Stimulated activated CD4-positive, alpha-beta T cell treated with anti-CD3 and anti-CD28 coated beads, Interleukin-12 subunit alpha, Interleukin-12 subunit beta, amount 100 ng/mL, for 4 hours (primary cell): ENCODE results near the gene DBR1.

Experiments used
- DNase-seq: peaks from one replicate; pipeline ENCODE4 v3.0.0-alpha.2; 2020

The DBR1 gene

GRCh38 chr3:138174421-138175131 lies at the start of gene DBR1:
Gene DBR1, minus strand, starts transcription at chr3:138174921. Its CDS starts 126 bp downstream, at chr3:138174795.
- DNase-seq: peak; percentile 55

GRCh38 chr3:138222942-138223287 lies 48.2 kb upstream of the DBR1 start:
- DNase-seq: no peak

GRCh38 chr3:138222131-138222941 lies 47.6 kb upstream of the DBR1 start:
- no peak for DNase-seq

GRCh38 chr3:138220788-138221187 lies 46.1 kb upstream of the DBR1 start:
- no peak for DNase-seq

GRCh38 chr3:138220242-138220641 lies 45.5 kb upstream of the DBR1 start:
- DNase-seq: no peak

GRCh38 chr3:138219255-138219654 lies 44.5 kb upstream of the DBR1 start:
- no peak for DNase-seq

- DNase-seq: no peak
These were observed 38.8 kb upstream of the DBR1 start for GRCh38 chr3:138213398-138214085.

- DNase-seq: no peak
These were observed 35.8 kb upstream of the DBR1 start for GRCh38 chr3:138210528-138210927.

- no peak for DNase-seq
These were observed 31.5 kb upstream of the DBR1 start for GRCh38 chr3:138206196-138206595.

- DNase-seq: no peak
These were observed 30.8 kb upstream of the DBR1 start for GRCh38 chr3:138205527-138205926.

GRCh38 chr3:138203938-138204337 lies 29.2 kb upstream of the DBR1 start:
- no peak for DNase-seq

- no peak for DNase-seq
These were observed 28.4 kb upstream of the DBR1 start for GRCh38 chr3:138202945-138203701.

GRCh38 chr3:138200424-138200823 lies 25.7 kb upstream of the DBR1 start:
- DNase-seq: no peak

GRCh38 chr3:138199851-138200250 lies 25.1 kb upstream of the DBR1 start:
- no peak for DNase-seq

- DNase-seq: no peak
These were observed 22.8 kb upstream of the DBR1 start for GRCh38 chr3:138197524-138197923.

- DNase-seq: no peak
These were observed 22.3 kb upstream of the DBR1 start for GRCh38 chr3:138197058-138197457.

- DNase-seq: no peak
These were observed 21.3 kb upstream of the DBR1 start for GRCh38 chr3:138196023-138196422.

GRCh38 chr3:138195481-138195880 lies 20.8 kb upstream of the DBR1 start:
- no peak for DNase-seq

- no peak for DNase-seq
These were observed 13.5 kb upstream of the DBR1 start for GRCh38 chr3:138188013-138188730.

GRCh38 chr3:138187296-138188012 lies 12.7 kb upstream of the DBR1 start, which contains the start of gene ARMC8:
Gene ARMC8, plus strand, starts transcription at chr3:138187301. Its CDS starts 254 bp downstream, at chr3:138187555.
- DNase-seq: no peak

GRCh38 chr3:138186803-138187295 lies 12.1 kb upstream of the DBR1 start:
- DNase-seq: peak; percentile 87
